DMS 273 (cell line): Measurements from ENCODE around the gene BCL10.
"Not testable (repeated sequence)": the region's sequence is repeated elsewhere in the genome, so short reads cannot be mapped to it uniquely, and the experiment has no call there.

Source experiments
- DNase-seq: peaks from one replicate; lab custom pipeline; 2025; ENCODE audit not compliant: unreplicated experiment; lab: John Stamatoyannopoulos, UW

Gene BCL10

GRCh38 chr1:85268801-85269585, 7.4 kb downstream of the BCL10 start:
- no peak for DNase-seq

- no peak for DNase-seq
These were observed 9.1 kb downstream of the BCL10 start for GRCh38 chr1:85267313-85267712.

DNA sequence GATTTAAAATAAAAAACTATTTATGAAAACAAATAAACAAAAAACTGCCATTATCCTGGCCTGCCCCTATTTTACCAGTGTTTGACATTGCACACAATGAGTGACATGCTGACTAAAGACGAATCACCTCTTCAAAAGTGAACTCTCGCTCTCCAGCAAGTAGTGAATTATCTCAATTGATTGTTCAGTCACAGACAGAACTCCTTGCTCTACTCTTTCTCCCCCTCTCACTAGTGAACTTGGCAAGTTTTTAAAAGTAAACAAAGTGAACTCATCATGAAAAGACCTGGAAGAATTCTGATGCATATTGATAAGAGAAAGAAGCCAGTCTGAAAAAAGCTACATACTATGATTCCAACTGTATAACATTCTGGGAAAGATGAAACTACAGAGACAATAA, 12.3 kb downstream of the BCL10 start:
- DNase-seq = no peak

DNA sequence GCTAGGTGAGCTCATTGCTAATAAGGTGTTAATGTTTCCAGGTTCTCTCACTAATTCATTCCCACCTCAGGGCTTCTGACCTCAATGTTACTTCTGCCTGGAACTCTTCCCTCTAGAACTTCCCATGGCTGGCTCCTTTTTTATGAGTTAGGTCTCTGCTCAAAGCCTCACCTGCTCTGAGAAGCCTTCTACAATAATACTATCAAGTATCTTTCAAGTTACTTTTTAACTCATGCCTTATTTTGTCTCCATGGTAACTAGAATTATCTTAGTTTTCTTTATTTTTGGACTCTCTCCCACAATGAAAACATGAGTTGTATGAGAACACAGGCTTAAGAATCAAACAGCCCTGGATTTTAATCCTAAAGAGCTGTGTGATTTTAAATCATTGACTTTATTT, 13.4 kb downstream of the BCL10 start:
- no peak for DNase-seq

- DNase-seq = peak; percentile 34
These were observed 16.5 kb downstream of the BCL10 start for GRCh38 chr1:85259912-85260274.

DNA sequence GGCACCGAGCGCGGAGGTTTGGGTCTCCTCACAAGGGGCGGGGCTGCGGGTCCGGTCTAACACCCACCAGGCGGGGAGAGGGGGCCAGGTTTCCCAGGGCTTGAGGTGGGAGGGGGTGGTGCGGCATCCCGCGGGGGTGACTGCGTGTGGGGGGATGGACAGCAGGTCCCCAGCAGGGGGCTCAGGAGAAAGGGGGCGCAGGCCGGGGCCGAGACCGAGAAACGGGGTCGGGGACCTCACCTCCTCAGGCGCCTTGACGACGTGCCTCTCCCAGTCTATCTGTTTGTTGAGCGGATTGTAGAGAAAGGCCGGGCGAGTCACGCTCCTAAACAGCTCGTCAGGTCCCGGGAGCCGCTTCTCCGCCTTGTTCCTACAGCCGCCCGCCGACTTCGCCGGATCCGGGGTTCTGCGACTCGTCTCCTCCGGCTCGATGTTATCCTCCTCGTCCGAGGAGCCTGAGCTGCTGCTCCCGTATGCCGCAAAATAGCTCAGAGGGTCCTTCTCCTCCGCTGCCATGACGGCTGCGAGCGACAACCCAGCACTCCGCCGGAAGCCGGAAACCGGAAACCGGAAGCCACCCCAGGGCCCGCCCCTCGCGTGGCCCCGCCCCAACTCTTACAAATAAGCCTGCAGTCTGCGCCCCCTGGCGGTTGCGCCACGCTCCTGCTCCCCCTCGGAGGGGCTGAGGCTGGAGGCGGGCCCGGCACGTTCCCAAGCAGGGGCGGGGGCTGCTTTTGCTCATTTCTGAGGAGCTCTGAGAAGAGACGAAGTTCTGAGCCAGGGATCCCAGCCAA, 17.1 kb downstream of the BCL10 start, which contains the start of gene C1orf52:
TSS of gene C1orf52 (minus strand) at position 545 of the 794 bp plus-strand sequence. CDS start at position 516, 29 bp downstream.
- peak; percentile 98 for DNase-seq

- DNase-seq = no peak
These were observed 17.8 kb downstream of the BCL10 start for GRCh38 chr1:85258536-85259117.

DNA sequence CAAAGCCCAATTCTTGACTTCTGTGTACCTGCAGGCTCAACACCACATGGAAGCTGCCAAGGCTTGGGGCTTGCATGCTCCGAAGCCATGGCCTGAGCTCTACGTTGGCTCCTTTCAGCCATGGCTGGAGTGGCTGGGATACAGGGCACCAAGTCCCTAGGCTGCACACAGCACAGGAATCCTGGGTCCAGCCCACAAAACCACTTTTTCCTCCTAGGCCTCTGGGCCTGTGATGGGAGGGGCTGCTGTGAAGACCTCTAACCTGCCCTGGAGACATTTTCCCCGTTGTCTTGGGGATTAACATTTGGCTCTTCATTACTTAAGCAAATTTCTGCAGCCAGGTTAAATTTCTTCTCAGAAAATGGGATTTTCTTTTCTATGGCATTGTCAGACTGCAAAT, 27.4 kb downstream of the BCL10 start:
- DNase-seq = not testable (repeated sequence)

DNA sequence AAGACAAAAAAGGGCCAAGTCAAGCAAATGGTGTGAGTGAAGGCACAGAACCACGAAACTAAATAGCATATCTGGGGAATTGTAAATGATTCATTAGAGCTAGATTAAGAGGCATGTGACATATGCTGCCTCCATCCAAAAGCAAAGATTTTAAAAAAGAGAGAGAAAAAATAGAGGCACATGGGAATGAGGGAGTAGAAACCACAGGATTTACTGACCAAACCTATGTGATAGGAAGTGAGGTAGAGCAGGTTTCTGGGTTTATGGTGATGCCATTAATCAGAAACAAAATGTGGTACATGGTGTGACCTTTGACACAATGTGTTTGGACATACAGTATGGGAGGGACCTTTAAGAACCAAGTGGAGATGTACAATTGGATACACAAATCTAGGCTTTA, 30.5 kb downstream of the BCL10 start:
- DNase-seq = no peak

GRCh38 chr1:85245456-85245855, 31.0 kb downstream of the BCL10 start:
- no peak for DNase-seq

GRCh38 chr1:85244271-85245061, 32.0 kb downstream of the BCL10 start:
- no peak for DNase-seq

GRCh38 chr1:85243372-85243771, 33.1 kb downstream of the BCL10 start:
- DNase-seq = peak; percentile 23

DNA sequence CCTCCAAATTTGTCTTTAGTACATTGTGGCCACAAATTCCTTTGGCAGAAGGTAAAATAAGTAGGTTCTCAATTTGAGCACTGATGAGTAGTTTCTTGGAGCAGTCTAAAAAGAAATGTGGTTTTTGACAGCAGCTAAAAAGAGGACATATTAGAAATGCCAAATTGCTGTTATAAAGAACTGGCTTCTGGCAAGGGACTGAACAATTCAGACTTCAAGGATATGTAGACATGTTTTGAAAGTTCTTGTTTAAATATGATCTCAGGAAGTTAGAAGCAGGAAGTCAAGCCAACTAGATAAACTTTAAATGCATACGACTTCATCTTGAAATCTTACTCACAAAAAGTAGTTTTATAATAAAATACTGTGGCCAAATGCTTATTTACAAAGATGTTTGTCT, 35.8 kb downstream of the BCL10 start:
- no peak for DNase-seq

- peak; percentile 63 for DNase-seq
These were observed 36.2 kb downstream of the BCL10 start for GRCh38 chr1:85240174-85240601.

- DNase-seq = no peak
These were observed 38.8 kb downstream of the BCL10 start for GRCh38 chr1:85237613-85238012.

- peak; percentile 24 for DNase-seq
These were observed 46.0 kb downstream of the BCL10 start for GRCh38 chr1:85230305-85230977.

GRCh38 chr1:85229574-85230097, 46.8 kb downstream of the BCL10 start:
- no peak for DNase-seq

- no peak for DNase-seq
These were observed 47.5 kb downstream of the BCL10 start for GRCh38 chr1:85228972-85229371.

DNA sequence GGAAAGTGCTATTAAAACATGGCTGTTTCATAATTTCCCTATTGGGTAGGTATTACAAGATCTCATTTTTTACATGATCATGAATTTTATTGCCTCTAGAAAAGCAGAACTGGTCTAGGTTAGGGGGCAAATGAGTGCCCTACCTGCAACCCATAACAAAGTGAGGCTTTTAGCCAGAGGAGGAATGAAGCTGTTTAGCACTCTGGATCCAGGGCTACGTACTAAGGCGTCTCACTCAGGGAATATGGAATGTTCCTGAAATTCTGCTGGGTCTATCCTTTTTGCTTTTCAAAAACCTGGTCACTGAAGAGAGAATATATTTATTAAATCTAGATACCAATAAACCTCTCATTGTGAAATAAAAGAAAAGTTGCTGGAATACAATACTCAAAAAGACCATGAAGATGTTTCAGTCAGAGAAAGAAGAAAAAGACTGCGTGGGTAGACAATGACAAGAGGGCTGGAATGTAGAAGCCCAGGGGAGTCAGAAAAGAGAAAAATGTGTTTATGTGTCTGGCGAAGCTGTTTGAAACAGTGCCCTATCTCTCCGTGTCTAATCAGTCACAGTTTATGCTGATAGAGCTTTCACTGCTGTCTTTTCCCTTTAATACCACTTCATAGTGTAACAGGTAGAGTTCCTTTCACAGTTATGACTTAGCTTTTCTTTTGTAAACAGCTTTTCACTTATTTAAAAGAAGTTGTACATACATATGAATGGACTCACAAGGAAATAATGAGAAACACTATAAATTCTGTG, 50.6 kb downstream of the BCL10 start:
- DNase-seq = no peak
